DMS153 treated with DMSO at 0.1 percent for 48 hours (cell line): ENCODE measurements around the gene CDHR5.
"Not testable (repeated sequence)": the region's sequence is repeated elsewhere in the genome, so short reads cannot be mapped to it uniquely, and the experiment has no call there.

ENCODE experiments used
- DNase-seq: peaks from one replicate; lab custom pipeline; 2025; ENCODE audit not compliant: unreplicated experiment; lab: John Stamatoyannopoulos, UW

The CDHR5 gene

GRCh38 chr11:624705-625635 is at the start of gene CDHR5:
CDHR5 (minus strand) TSS chr11:624955; CDS start chr11:624902, 53 bp downstream.
- DNase-seq = no peak

GRCh38 chr11:674406-674805 is 49.7 kb upstream of the CDHR5 start:
- no peak for DNase-seq

- DNase-seq = no peak
Observed at GRCh38 chr11:673866-674265, 49.1 kb upstream of the CDHR5 start.

- DNase-seq = no peak
Observed at GRCh38 chr11:665704-666281, 41.0 kb upstream of the CDHR5 start.

- DNase-seq = no peak
Observed at GRCh38 chr11:665062-665703, 40.4 kb upstream of the CDHR5 start.

- DNase-seq = peak; percentile 4
Observed at GRCh38 chr11:662689-663274, 38.0 kb upstream of the CDHR5 start.

GRCh38 chr11:660681-661444 is 36.1 kb upstream of the CDHR5 start:
- DNase-seq = no peak

GRCh38 chr11:660281-660680 is 35.5 kb upstream of the CDHR5 start:
- no peak for DNase-seq

- no peak for DNase-seq
Observed at GRCh38 chr11:659532-660085, 34.9 kb upstream of the CDHR5 start.

GRCh38 chr11:657691-658126 is 33.0 kb upstream of the CDHR5 start:
- no peak for DNase-seq

- no peak for DNase-seq
Observed at GRCh38 chr11:656866-657265, 32.1 kb upstream of the CDHR5 start.

- no peak for DNase-seq
Observed at GRCh38 chr11:656426-656825, 31.7 kb upstream of the CDHR5 start.

- DNase-seq = no peak
Observed at GRCh38 chr11:655036-655726, 30.4 kb upstream of the CDHR5 start.

GRCh38 chr11:654444-654843 is 29.7 kb upstream of the CDHR5 start:
- DNase-seq = not testable (repeated sequence)

- no peak for DNase-seq
Observed at GRCh38 chr11:653837-654236, 29.1 kb upstream of the CDHR5 start.

- not testable (repeated sequence) for DNase-seq
Observed at GRCh38 chr11:653136-653535, 28.4 kb upstream of the CDHR5 start.

GRCh38 chr11:650482-650881 is 25.7 kb upstream of the CDHR5 start:
- no peak for DNase-seq

GRCh38 chr11:647672-648158 is 23.0 kb upstream of the CDHR5 start:
- not testable (repeated sequence) for DNase-seq

GRCh38 chr11:646214-646613 is 21.5 kb upstream of the CDHR5 start:
- DNase-seq = no peak

- no peak for DNase-seq
Observed at GRCh38 chr11:645536-645935, 20.8 kb upstream of the CDHR5 start.
